ENCODE results near the gene CATSPERB.

CATSPERB gene

GRCh38 chr14:91737619-91738018, 5.7 kb upstream of the CATSPERB start:
- Histone ChIP-seq H3K9me3 (ENCODE audit: control insufficient read depth, low read length) (no peaks in the 10 kb centered on the region), H3K4me3 (ENCODE audit: low read depth, low read length) (no peak overlapping the region), H3K9ac (no peak overlapping the region), H3K27me3 (ENCODE audit: control insufficient read depth, insufficient read depth, low read length) (no peaks in the 10 kb centered on the region), H3K79me2 (no peaks in the 10 kb centered on the region), H3K4me2 (ENCODE audit: low read length) (no peak overlapping the region), H3K27ac (no peak overlapping the region), H2AFZ (no peak overlapping the region), H3K36me3 (ENCODE audit: control insufficient read depth, insufficient read depth, low read length) (no peaks in the 10 kb centered on the region), H3K4me1 (peaks cover 14% of the 10 kb centered on the region)
- TF ChIP-seq CTCF (IDR thresholded peaks at IDR 0.05), result no peak

GRCh38 chr14:91732859-91733477, 1.1 kb upstream of the CATSPERB start:
- Histone ChIP-seq H2AFZ (peak overlapping the region; percentile 60), H3K4me1 (peaks cover 45% of the 10 kb centered on the region), H3K9me3 (ENCODE audit: control insufficient read depth, low read length) (no peaks in the 10 kb centered on the region), H3K4me3 (ENCODE audit: low read depth, low read length) (peak overlapping the region; percentile 29), H3K27me3 (ENCODE audit: control insufficient read depth, insufficient read depth, low read length) (no peaks in the 10 kb centered on the region), H3K4me2 (ENCODE audit: low read length) (peak overlapping the region; percentile 2), H3K9ac (peak overlapping the region; percentile 67), H3K27ac (peak overlapping the region; percentile 100), H3K36me3 (ENCODE audit: control insufficient read depth, insufficient read depth, low read length) (no peaks in the 10 kb centered on the region), H3K79me2 (no peaks in the 10 kb centered on the region)
- TF ChIP-seq CTCF (IDR thresholded peaks at IDR 0.05), result no peak

- Histone ChIP-seq H3K9me3 (ENCODE audit: control insufficient read depth, low read length) (no peaks in the 10 kb centered on the region), H3K27ac (peak overlapping the region; percentile 100), H3K4me3 (ENCODE audit: low read depth, low read length) (peak overlapping the region; percentile 29), H3K27me3 (ENCODE audit: control insufficient read depth, insufficient read depth, low read length) (no peaks in the 10 kb centered on the region), H3K4me1 (peaks cover 45% of the 10 kb centered on the region), H3K36me3 (ENCODE audit: control insufficient read depth, insufficient read depth, low read length) (no peaks in the 10 kb centered on the region), H3K79me2 (no peaks in the 10 kb centered on the region), H3K4me2 (ENCODE audit: low read length) (peak overlapping the region; percentile 11), H2AFZ (peak overlapping the region; percentile 26), H3K9ac (peak overlapping the region; percentile 9)
- TF ChIP-seq CTCF (IDR thresholded peaks at IDR 0.05), result no peak
These were observed 553 bp upstream of the CATSPERB start for GRCh38 chr14:91732439-91732838.

DNA sequence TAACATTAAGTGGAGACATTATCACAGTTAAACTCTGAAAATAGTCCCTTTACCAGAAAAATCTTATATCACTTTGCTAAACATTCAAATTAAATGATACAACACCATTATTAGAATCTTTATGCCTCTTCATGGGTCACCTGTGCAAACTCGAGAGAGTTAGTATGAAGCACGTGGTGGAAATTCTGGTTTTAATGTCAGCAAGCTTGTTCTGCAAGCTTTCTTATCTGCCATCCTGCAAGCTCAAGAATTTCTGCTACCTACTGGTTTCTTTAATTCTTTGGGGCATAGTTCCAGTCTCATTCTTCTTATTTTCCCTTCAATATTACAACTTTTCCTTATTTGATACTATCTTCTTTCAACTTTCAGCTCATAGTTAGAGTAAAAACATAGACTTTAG, 868 bp downstream of the CATSPERB start:
- no peak for TF ChIP-seq CTCF (IDR thresholded peaks at IDR 0.05)
- H2AFZ ChIP-seq, result peak overlapping the region; percentile 8
- no peaks in the 10 kb centered on the region for H3K27me3 ChIP-seq (ENCODE audit: control insufficient read depth, insufficient read depth, low read length)
- no peak overlapping the region for H3K4me2 ChIP-seq (ENCODE audit: low read length)
- H3K79me2 ChIP-seq, result no peaks in the 10 kb centered on the region
- H3K4me3 ChIP-seq (ENCODE audit: low read depth, low read length), result no peak overlapping the region
- H3K36me3 ChIP-seq (ENCODE audit: control insufficient read depth, insufficient read depth, low read length), result no peaks in the 10 kb centered on the region
- peaks cover 48% of the 10 kb centered on the region for H3K4me1 ChIP-seq
- H3K9me3 ChIP-seq (ENCODE audit: control insufficient read depth, low read length), result no peaks in the 10 kb centered on the region
- no peak overlapping the region for H3K9ac ChIP-seq
- H3K27ac ChIP-seq, result peak overlapping the region; percentile 100

DNA sequence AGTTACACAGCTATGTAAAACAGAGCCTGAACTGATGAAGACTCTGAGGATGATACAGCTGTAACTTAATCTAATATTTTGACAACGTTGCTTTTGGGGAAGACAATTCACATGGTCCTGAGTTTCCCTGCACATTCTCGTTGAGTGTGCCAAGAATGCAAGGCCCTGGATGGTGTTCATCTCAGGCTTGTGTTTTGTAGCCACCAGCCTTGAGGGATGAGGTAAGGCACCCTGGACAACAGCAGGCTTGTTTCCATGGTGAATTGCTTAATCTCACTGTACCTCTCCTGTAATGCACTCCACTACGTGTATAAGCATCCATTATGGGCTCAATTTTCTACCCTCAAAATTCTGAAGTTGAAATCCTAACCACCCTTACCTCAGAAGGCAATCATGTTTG, 2.1 kb downstream of the CATSPERB start:
- no peaks in the 10 kb centered on the region for H3K79me2 ChIP-seq
- no peaks in the 10 kb centered on the region for H3K27me3 ChIP-seq (ENCODE audit: control insufficient read depth, insufficient read depth, low read length)
- no peak overlapping the region for H3K4me2 ChIP-seq (ENCODE audit: low read length)
- no peaks in the 10 kb centered on the region for H3K36me3 ChIP-seq (ENCODE audit: control insufficient read depth, insufficient read depth, low read length)
- no peak overlapping the region for H3K9ac ChIP-seq
- no peak overlapping the region for H3K4me3 ChIP-seq (ENCODE audit: low read depth, low read length)
- H2AFZ ChIP-seq, result peak overlapping the region; percentile 33
- H3K27ac ChIP-seq, result peak overlapping the region; percentile 100
- H3K9me3 ChIP-seq (ENCODE audit: control insufficient read depth, low read length), result no peaks in the 10 kb centered on the region
- peaks cover 48% of the 10 kb centered on the region for H3K4me1 ChIP-seq
- TF ChIP-seq CTCF (IDR thresholded peaks at IDR 0.05), result no peak

Data from parathyroid adenoma (tissue), 2 donors.